ELR (cell line): ENCODE measurements around the gene DNAH8.
"Not testable (repeated sequence)": the region's sequence is repeated elsewhere in the genome, so short reads cannot be mapped to it uniquely, and the experiment has no call there.

Source experiments
- DNase-seq: peaks from one replicate; pipeline ENCODE4 v3.0.0-alpha.2; 2015; ENCODE audit warnings: low read depth

The DNAH8 gene

GRCh38 chr6:38907264-38907663 lies 192.2 kb downstream of the DNAH8 start:
- no peak for DNase-seq

- DNase-seq = no peak
These were observed 194.1 kb downstream of the DNAH8 start for GRCh38 chr6:38909015-38909730.

- DNase-seq = no peak
These were observed 195.1 kb downstream of the DNAH8 start for GRCh38 chr6:38910207-38910606.

GRCh38 chr6:38912378-38912777 lies 197.3 kb downstream of the DNAH8 start:
- no peak for DNase-seq

GRCh38 chr6:38915205-38915925 lies 200.3 kb downstream of the DNAH8 start:
- no peak for DNase-seq

- DNase-seq = not testable (repeated sequence)
These were observed 206.4 kb downstream of the DNAH8 start for GRCh38 chr6:38921540-38921939.

- DNase-seq = no peak
These were observed 209.8 kb downstream of the DNAH8 start for GRCh38 chr6:38924791-38925509.

GRCh38 chr6:38929560-38929959 lies 214.4 kb downstream of the DNAH8 start:
- DNase-seq = no peak

GRCh38 chr6:38933426-38933825 lies 218.3 kb downstream of the DNAH8 start:
- DNase-seq = peak; percentile 37

GRCh38 chr6:38935051-38935450 lies 219.9 kb downstream of the DNAH8 start:
- no peak for DNase-seq

GRCh38 chr6:38937839-38938613 lies 222.9 kb downstream of the DNAH8 start:
- no peak for DNase-seq

GRCh38 chr6:38938741-38939140 lies 223.6 kb downstream of the DNAH8 start:
- no peak for DNase-seq

- DNase-seq = no peak
These were observed 227.3 kb downstream of the DNAH8 start for GRCh38 chr6:38942442-38942841.

- DNase-seq = no peak
These were observed 227.9 kb downstream of the DNAH8 start for GRCh38 chr6:38942965-38943364.

- peak; percentile 2 for DNase-seq
These were observed 228.9 kb downstream of the DNAH8 start for GRCh38 chr6:38943964-38944363.

GRCh38 chr6:38944655-38945279 lies 229.7 kb downstream of the DNAH8 start:
- DNase-seq = no peak

- DNase-seq = no peak
These were observed 240.8 kb downstream of the DNAH8 start for GRCh38 chr6:38955861-38956260.

- no peak for DNase-seq
These were observed 242.3 kb downstream of the DNAH8 start for GRCh38 chr6:38957426-38957825.

GRCh38 chr6:38959138-38959537 lies 244.0 kb downstream of the DNAH8 start:
- DNase-seq = no peak

- no peak for DNase-seq
These were observed 253.6 kb downstream of the DNAH8 start for GRCh38 chr6:38968702-38969149.

GRCh38 chr6:38973178-38974057 lies 258.3 kb downstream of the DNAH8 start:
- DNase-seq = peak; percentile 76
